Subcutaneous adipose tissue (tissue), 4 donors: ENCODE results near the gene CCDC194. TPM values are rescaled to one million over a fixed set of nuclear protein-coding genes. Genes with fewer than 3 reads are reported as not detected.

Experiments used
- CTCF ChIP-seq: fragments of 450-650 bp; IDR thresholded peaks from one replicate; pipeline ENCODE4 v1.5.1; 2016; ENCODE audit warnings: low read depth, mild to moderate bottlenecking, control low read depth, antibody characterized with exemption, moderate library complexity
- total RNA-seq, 4 donors: library from RNA; depleted of rRNA; stranded (reverse); fragments of >200 nt; gene quantifications; one replicate each; pipeline ENCODE4 v1.1.0, GENCODE V29; 2016

The CCDC194 gene
- not detected for total RNA-seq

- no peak for TF ChIP-seq CTCF
These were observed at the start of gene CCDC194 for GRCh38 chr19:17393914-17394313. CCDC194 (minus strand) TSS chr19:17394196; CDS start chr19:17394158, 38 bp downstream.

- TF ChIP-seq CTCF, result no peak
These were observed 47.4 kb upstream of the CCDC194 start for GRCh38 chr19:17441241-17442021.

GRCh38 chr19:17436874-17437267 is 42.9 kb upstream of the CCDC194 start:
- TF ChIP-seq CTCF, result no peak

GRCh38 chr19:17436094-17436873 is 42.3 kb upstream of the CCDC194 start:
- no peak for TF ChIP-seq CTCF

GRCh38 chr19:17435218-17435617 is 41.2 kb upstream of the CCDC194 start:
- TF ChIP-seq CTCF, result no peak

GRCh38 chr19:17431417-17431816 is 37.4 kb upstream of the CCDC194 start:
- TF ChIP-seq CTCF, result no peak

GRCh38 chr19:17429641-17430113 is 35.7 kb upstream of the CCDC194 start:
- no peak for TF ChIP-seq CTCF
